Endothelial cell of umbilical vein (primary cell): ENCODE results near the gene NCS1. TPM values are rescaled to one million over a fixed set of nuclear protein-coding genes. Genes with fewer than 3 reads are reported as not detected.

Source experiments
- BruUV-seq: library from RNA; stranded (reverse); fragments of 400-500 nt; replicated peaks from 2 replicates; lab custom pipeline; 2021; lab: Mats Ljungman, UMichigan
- CTCF ChIA-PET: fragments of 300-600, 350-600 bp; sonication (Branson Sonifier 250); formaldehyde crosslinking; loops from one replicate; lab custom pipeline; 2021; ENCODE audit warnings: antibody characterized with exemption, inconsistent platforms; lab: Charles Lee
- POLR2A ChIA-PET: fragments of 300-600, 350-600 bp; sonication (Branson Sonifier 250); formaldehyde crosslinking; loops from one replicate; lab custom pipeline; 2021; ENCODE audit warnings: antibody characterized with exemption, inconsistent platforms; lab: Charles Lee
- DNase-seq: peaks from one replicate; pipeline ENCODE4 v3.0.0-alpha.2; 2011; ENCODE audit warnings: low read depth, low spot score
- FAIRE-seq: peaks from 2 replicates; lab custom pipeline; 2011; peaks lifted over from hg19 to GRCh38; lab: Jason Lieb, UNC
- H2AFZ ChIP-seq: 2 replicates; pipeline ENCODE4 v1.6.0; 2012; ENCODE audit warnings: low read depth, low read length, control low read depth, inconsistent platforms
- H3K27ac ChIP-seq: 2 replicates; pipeline ENCODE4 v1.5.1; 2011; ENCODE audit warnings: low read depth, mild to moderate bottlenecking, control low read depth, low read length, moderate library complexity; ENCODE audit not compliant: insufficient read depth
- H3K27me3 ChIP-seq, 2 experiments: 2 replicates each; pipeline versions ENCODE4 v1.6.0 to v1.6.1; 2011; ENCODE audit warnings: low read length in 2 of 2, mixed read lengths in 1 of 2; ENCODE audit not compliant: control insufficient read depth in 2 of 2, insufficient read depth in 2 of 2
- H3K36me3 ChIP-seq, 2 experiments: 2 replicates in 1 of 2; 3 replicates in 1 of 2; pipeline ENCODE4 v1.5.1; 2011; ENCODE audit warnings: low read length in 2 of 2, mild to moderate bottlenecking in 1 of 2, moderate library complexity in 1 of 2; ENCODE audit not compliant: control insufficient read depth in 2 of 2, insufficient read depth in 2 of 2; ENCODE audit errors: extremely low read depth in 1 of 2
- H3K4me1 ChIP-seq: 3 replicates; pipeline ENCODE4 v1.5.1; 2011; ENCODE audit warnings: mild to moderate bottlenecking, low read length; ENCODE audit not compliant: control insufficient read depth, insufficient read depth; ENCODE audit errors: extremely low read depth
- H3K4me2 ChIP-seq: 2 replicates; pipeline ENCODE4 v1.6.1; 2011; ENCODE audit warnings: low read length, control low read depth, mixed read lengths; ENCODE audit not compliant: insufficient read depth
- H3K4me3 ChIP-seq, 3 experiments: fragments of 200-600 bp in 1 of 3; sonication (generic), shearing (Covaris generic) in 1 of 3; replicated peaks in 1 of 3; 2 replicates each; pipeline ENCODE4 v1.5.1; 2011 to 2016; ENCODE audit warnings: control low read depth in 3 of 3, low read length in 3 of 3, mild to moderate bottlenecking in 2 of 3, inconsistent platforms in 1 of 3, low read depth in 1 of 3, moderate library complexity in 1 of 3; ENCODE audit not compliant: insufficient read depth in 1 of 3
- H3K79me2 ChIP-seq: 2 replicates; pipeline ENCODE4 v1.6.0; 2012; ENCODE audit warnings: low read length, inconsistent platforms; ENCODE audit not compliant: control insufficient read depth, insufficient read depth
- H3K9ac ChIP-seq: replicated peaks from 2 replicates; pipeline ENCODE3; 2011; ENCODE audit warnings: low read length, control low read depth; ENCODE audit not compliant: insufficient read depth; ENCODE audit errors: extremely low read depth
- H3K9me1 ChIP-seq: replicated peaks from 3 replicates; pipeline ENCODE4 v1.6.0; 2011; ENCODE audit warnings: mild to moderate bottlenecking, low read length; ENCODE audit not compliant: control insufficient read depth, insufficient read depth; ENCODE audit errors: extremely low read depth
- H3K9me3 ChIP-seq: replicated peaks from 2 replicates; pipeline ENCODE4 v1.5.1; 2012; ENCODE audit warnings: low read length, inconsistent platforms; ENCODE audit not compliant: control insufficient read depth, insufficient read depth
- H4K20me1 ChIP-seq: replicated peaks from 2 replicates; pipeline ENCODE3; 2011; ENCODE audit warnings: mild to moderate bottlenecking, low read length; ENCODE audit not compliant: control insufficient read depth, insufficient read depth; ENCODE audit errors: extremely low read depth
- EZH2 ChIP-seq: IDR thresholded peaks from 2 replicates; pipeline ENCODE4 v1.6.1; 2012; ENCODE audit warnings: borderline replicate concordance, low read depth, mild to moderate bottlenecking, moderate library complexity, low read length, inconsistent platforms; ENCODE audit not compliant: severe bottlenecking
- FOS ChIP-seq: IDR thresholded peaks from 2 replicates; pipeline ENCODE4 v1.6.1; 2011; ENCODE audit warnings: mild to moderate bottlenecking, low read length, moderate library complexity, borderline replicate concordance; ENCODE audit not compliant: insufficient read depth
- GATA2 ChIP-seq: IDR thresholded peaks from 2 replicates; pipeline ENCODE4 v1.7.0; 2011; ENCODE audit warnings: low read depth, mild to moderate bottlenecking, moderate library complexity, mixed read lengths, low read length; ENCODE audit not compliant: insufficient read length, insufficient read depth
- JUN ChIP-seq: IDR thresholded peaks from 2 replicates; pipeline ENCODE4 v1.6.1; 2011; ENCODE audit warnings: borderline replicate concordance, low read depth; ENCODE audit not compliant: insufficient read length, insufficient read depth
- MYC ChIP-seq: IDR thresholded peaks from one replicate; pipeline ENCODE4 v1.6.1; 2011; ENCODE audit warnings: mild to moderate bottlenecking, low read depth, low read length
- POLR2A ChIP-seq: IDR thresholded peaks from 2 replicates; pipeline ENCODE4 v1.6.1; 2012; ENCODE audit warnings: low read depth, mild to moderate bottlenecking, control low read depth, low read length
- POLR2AphosphoS5 ChIP-seq: IDR thresholded peaks from 2 replicates; pipeline ENCODE4 v1.6.1; 2012; ENCODE audit warnings: low read depth, mild to moderate bottlenecking, control low read depth, low read length, moderate library complexity; ENCODE audit not compliant: insufficient read depth
- dilution Hi-C: fragments of 300-500 bp; cut with MboI; formaldehyde crosslinking; loops from one replicate; pipeline ENCODE4 v1.15.0; 2019; ENCODE audit warnings: low sequenced_read_pairs; ENCODE audit not compliant: extremely low pct_ligation_motif_present
- intact Hi-C: fragments of 100-400 bp; cut with micrococcal nuclease; formaldehyde crosslinking; loops from one replicate; pipeline ENCODE4 v1.10.0; 2022
- polyA plus RNA-seq, 4 experiments: library from polyadenylated mRNA; depleted of rRNA in 3 of 4; stranded (reverse) in 3 of 4; unstranded in 1 of 4; fragments of >200 nt; gene quantifications; 2 replicates each; pipeline versions ENCODE4 v1.2.1 to v1.2.3, GENCODE V29; 2011 to 2012; ENCODE audit warnings: missing spikeins in 1 of 4
- total RNA-seq: library from RNA; stranded (reverse); gene quantifications from 2 replicates; pipeline ENCODE4 v1.2.3, GENCODE V29; 2021
- TF ChIP-seq, protein P1 (sequence below): IDR thresholded peaks from 2 replicates; pipeline ENCODE4 v1.6.1; 2011; ENCODE audit not compliant: insufficient read depth, insufficient read length
- TF ChIP-seq, protein P2 (sequence below), 2 donors: IDR thresholded peaks; 1 replicate in 1 of 2; 2 replicates in 1 of 2; pipeline ENCODE4 v1.5.1; 2011; ENCODE audit warnings: low read length in 2 of 2, mild to moderate bottlenecking in 2 of 2, moderate library complexity in 2 of 2, control low read depth in 1 of 2, inconsistent platforms in 1 of 2, low read depth in 1 of 2; ENCODE audit not compliant: insufficient read depth in 1 of 2; ENCODE audit errors: extremely low read depth in 1 of 2

The NCS1 gene
- total and polyA plus RNA-seq, 2 donors (not counting 3 experiments of a cell fraction or from before 2014, with no cell fraction given), result 53.6 to 77.4 TPM

GRCh38 chr9:130264414-130265350 is 92.5 kb downstream of the NCS1 start:
- Histone ChIP-seq H3K36me3 (no peaks in the 10 kb centered on the region), H3K4me1 (peaks cover 4% of the 10 kb centered on the region), H2AFZ (no peak overlapping the region), H4K20me1 (no peaks in the 10 kb centered on the region), H3K9ac (no peak overlapping the region), H3K79me2 (no peaks in the 10 kb centered on the region), H3K9me3 (no peaks in the 10 kb centered on the region), H3K27ac (no peak overlapping the region), H3K4me2 (no peak overlapping the region), H3K27me3 (peaks cover 50 to 53% of the 10 kb centered on the region in 2 experiments), H3K4me3 (no peak overlapping the region), H3K9me1 (no peaks in the 10 kb centered on the region)
- no peak for DNase-seq
- intact Hi-C loops, result loop anchor here (2.0 kb wide), 1 partner anchor 78 kb away; no protein-coding TSS in a partner anchor
- ChIA-PET POLR2A (no interaction called here), CTCF (interaction anchor here (0.7 to 1.9 kb wide), 7 partner anchors 21 to 419 kb away, joined by 3 to 8 read pairs (median 3); no protein-coding TSS in a partner anchor)
- TF ChIP-seq MYC (no peak), FOS (no peak), JUN (no peak), EZH2 (no peak), GATA2 (no peak), POLR2A (no peak), POLR2AphosphoS5 (no peak)
- TF ChIP-seq, protein P1, sequence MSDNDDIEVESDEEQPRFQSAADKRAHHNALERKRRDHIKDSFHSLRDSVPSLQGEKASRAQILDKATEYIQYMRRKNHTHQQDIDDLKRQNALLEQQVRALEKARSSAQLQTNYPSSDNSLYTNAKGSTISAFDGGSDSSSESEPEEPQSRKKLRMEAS, result no peak
- TF ChIP-seq, protein P2, sequence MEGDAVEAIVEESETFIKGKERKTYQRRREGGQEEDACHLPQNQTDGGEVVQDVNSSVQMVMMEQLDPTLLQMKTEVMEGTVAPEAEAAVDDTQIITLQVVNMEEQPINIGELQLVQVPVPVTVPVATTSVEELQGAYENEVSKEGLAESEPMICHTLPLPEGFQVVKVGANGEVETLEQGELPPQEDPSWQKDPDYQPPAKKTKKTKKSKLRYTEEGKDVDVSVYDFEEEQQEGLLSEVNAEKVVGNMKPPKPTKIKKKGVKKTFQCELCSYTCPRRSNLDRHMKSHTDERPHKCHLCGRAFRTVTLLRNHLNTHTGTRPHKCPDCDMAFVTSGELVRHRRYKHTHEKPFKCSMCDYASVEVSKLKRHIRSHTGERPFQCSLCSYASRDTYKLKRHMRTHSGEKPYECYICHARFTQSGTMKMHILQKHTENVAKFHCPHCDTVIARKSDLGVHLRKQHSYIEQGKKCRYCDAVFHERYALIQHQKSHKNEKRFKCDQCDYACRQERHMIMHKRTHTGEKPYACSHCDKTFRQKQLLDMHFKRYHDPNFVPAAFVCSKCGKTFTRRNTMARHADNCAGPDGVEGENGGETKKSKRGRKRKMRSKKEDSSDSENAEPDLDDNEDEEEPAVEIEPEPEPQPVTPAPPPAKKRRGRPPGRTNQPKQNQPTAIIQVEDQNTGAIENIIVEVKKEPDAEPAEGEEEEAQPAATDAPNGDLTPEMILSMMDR (IDR thresholded peaks at IDR 0.05; ENCODE audit: extremely low read depth in 1 of 2, insufficient read depth in 1 of 2, low read depth in 1 of 2, low read length in 2 of 2), result no peak
- dilution Hi-C loops, result no loop called here
- no peak for FAIRE-seq
- BruUV-seq, result no TSS peak
